GM18870 (cell line): Measurements from ENCODE around the gene VSNL1.

ENCODE experiments used
- ATAC-seq: cut with Tn5 transposase; IDR thresholded peaks from one replicate; pipeline ENCODE4 v1.9.1; 2021; ENCODE audit warnings: moderate library complexity; ENCODE audit not compliant: unreplicated experiment

VSNL1 gene

DNA sequence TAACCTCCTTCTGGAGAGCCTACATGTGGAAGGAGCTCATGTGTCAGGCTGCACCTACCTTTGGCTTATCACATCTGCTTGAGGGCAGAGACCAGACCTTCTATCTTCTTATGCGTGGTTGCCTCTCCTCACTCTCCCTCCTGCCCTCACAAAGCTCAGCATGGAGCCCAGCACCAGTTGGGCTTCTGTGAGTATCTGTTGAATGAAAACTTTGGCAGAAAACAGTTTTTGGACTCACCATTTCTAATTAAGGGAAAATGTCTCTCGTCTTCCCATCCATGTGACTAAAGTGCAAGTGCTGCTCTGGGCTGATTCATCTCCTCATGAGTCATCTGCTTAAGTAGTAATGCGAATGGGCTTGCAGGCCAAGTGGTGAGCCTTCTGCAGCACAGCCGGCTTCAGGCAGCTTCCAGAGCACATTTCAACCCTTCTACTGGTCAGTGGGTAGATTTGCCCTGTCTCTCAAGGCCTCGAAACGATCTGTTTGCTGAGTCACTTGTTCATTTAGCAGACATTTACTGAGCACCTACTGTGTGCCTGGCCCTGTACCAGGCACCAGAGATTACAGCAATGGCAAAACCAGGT is 102.6 kb downstream of the VSNL1 start:
- no peak for ATAC-seq

DNA sequence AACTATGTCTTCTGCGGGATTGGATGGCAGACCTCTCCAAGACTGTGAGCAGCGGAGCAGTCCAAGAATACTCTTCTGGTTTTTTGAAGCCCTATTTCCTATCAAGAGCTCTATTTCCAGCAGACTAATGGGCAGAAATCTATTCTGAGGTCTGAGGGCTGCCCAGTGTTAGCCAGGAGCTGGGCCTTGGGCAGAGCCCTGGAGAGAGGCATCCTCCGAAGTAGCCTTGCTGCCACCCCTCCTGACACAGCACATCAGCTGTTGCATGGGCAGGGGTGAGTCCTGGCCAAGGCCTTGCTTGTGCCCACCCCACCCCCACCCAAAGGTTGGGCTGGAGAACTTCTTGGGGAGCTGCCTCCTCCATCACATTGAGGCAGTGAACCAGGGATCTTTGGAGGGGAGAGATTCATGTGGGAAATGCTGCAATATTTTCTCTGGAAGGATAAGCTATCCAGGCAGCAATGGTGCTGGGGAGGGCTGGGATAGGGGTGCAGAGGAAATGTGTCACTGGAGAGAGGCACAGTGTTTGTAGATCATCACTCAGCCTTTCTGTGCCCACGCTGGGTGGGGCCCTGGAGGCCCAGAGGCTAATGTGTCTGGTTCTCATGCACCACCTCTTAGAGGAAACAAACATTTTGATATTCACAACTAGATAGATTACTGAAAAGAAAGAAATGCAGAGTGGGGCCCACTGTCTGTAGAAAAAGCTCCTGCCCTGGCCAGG is 104.7 kb downstream of the VSNL1 start:
- no peak for ATAC-seq

DNA sequence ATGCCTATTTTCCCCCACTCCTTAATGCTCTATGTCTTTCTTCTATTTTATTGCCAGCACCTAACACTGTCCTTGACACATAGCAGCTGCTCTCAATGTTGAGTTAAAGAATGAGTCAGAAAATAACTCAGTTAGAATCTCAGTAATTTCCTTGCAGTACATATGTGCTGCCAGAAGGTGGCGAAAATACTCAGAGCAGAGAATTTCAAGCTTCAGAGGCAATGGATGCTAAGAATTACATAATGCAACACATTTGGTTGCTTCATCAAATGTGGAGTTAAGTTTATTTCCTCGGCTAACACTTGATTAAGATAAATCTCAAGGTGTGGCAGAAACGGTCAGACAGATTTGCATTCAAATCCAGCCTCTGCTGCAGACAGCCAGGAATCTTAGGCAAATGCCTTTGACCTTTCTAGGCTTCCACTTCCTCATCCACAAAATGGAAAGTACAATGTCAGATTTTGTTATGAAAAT is 105.6 kb downstream of the VSNL1 start:
- peak; percentile 97 for ATAC-seq

DNA sequence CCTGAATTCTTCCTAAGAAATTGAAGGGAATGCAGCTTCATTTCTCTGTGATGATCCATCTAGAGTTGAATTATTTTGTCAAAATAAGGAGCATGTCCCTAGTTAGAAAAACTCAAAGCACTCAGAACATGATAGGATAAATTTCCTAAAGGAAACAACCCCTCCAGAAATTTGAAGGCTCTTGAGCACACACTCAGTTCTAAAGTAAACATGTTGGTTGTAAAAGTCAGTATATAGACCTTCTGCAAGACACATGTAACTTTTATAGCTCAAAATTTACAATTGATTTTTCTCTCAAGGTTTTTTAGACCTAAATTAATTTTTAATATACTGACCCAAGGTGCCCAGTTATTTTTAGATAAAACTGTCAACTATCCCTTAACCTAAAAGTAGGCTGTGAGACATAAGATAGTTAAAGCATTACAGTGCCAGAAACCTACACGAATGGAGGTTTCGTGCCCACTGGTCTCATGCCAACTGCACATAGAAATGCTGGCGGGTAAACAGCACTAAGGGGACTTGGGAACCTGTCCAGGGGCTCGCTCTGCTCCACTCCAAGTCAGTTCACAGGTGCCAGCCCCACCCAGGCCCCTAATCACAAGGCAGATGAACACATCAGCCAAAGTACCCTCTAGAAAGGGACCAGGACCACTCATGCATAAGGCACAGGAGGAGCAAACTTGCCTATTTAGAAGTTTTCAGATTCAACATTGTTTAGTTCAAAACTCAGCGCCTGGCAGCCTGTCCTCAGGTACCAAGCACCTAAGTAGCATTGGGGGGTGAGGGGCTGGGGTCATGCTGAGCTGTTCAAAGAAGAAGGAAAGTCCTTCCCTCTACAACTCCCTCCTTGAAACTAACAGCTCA is 106.6 kb downstream of the VSNL1 start:
- no peak for ATAC-seq

DNA sequence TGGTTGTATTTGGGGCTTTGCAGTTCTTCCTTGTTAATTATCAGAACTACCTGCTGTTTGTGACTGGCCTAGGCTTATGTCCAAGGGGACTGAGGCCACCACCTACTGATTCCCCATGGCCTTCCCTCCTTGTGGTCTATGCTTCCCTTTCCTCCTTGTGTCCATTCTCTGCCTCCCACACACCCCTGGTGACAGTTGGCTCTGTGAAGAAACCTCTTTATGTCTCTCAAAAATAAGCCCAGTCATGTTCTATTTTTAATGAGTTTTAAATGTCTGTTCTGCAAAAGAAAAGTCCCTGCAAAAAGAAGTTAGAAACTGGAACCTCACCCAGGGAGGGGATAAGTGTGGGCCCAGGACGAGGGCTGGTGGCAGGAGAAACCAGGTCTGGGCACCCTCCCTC is 108.1 kb downstream of the VSNL1 start:
- no peak for ATAC-seq

DNA sequence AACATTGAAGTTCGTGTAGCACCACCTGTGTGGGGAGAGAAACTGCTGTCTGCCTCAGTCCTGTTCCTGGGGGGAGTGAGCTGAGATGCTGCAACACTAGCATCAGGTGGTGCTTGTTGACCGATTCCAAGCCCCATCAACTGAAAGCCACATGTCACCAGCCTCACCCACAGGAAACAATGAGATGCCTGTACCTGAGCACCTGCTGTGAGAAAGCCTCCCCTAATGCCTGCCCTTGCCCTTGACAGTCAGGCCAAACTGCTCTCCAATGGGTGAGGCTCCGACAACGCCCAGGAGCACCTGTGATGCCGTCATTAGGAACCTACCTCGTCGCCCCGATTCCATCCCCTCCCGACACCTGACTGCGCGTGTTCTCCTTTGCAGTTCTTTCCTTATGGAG is 108.5 kb downstream of the VSNL1 start:
- no peak for ATAC-seq

DNA sequence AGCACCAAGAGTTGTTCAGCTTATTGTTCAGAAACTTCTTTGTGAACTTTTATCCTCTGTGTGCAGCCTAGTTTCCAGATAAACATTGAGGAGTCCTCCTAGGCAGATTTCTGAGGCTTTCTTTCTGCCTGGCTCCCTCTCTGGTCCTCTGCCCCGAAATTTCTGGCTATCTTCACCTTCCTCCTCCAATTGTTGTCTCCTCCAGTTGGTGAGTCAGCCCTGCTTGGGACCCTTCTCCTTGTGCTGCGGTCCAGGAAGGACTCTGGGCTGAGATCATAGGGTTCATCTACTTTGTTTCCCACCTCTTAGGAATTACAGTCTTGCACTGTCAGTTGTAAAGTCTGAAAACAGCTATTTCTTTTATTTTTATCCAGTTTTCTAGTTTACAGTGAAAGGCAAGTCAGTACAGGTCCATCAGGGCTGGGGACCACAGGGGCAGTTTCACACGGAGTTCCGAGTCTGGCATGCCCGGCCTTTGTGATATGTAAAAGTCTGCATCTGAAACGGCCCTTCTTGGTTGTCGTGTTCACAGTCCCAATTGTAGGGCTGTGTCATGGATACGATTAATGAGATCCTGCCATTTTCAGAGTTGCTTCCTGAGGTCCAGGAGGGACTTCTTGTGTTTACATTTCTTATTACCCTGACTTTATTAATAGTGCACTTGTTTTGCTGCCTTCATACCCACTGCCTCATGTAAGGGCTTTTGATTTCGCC is 112.3 kb downstream of the VSNL1 start:
- no peak for ATAC-seq

DNA sequence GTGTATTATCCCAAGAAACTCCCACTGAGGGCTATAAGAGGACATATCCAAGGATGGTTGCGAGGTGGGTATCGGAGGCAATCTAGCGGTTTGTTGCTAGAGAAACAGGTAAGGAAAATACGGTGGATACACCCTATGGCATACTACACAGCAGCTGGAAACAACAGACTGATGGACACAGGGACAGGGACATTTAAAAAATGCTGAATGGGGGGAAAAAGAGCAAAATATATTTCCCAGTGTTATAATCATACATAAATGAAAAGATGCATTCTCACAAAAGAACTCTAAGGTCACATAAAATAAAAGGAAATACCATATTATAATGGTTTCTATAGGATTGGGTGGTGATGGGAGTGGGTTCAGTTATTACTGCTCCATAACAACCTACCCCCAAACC is 117.3 kb downstream of the VSNL1 start:
- ATAC-seq = peak; percentile 1

DNA sequence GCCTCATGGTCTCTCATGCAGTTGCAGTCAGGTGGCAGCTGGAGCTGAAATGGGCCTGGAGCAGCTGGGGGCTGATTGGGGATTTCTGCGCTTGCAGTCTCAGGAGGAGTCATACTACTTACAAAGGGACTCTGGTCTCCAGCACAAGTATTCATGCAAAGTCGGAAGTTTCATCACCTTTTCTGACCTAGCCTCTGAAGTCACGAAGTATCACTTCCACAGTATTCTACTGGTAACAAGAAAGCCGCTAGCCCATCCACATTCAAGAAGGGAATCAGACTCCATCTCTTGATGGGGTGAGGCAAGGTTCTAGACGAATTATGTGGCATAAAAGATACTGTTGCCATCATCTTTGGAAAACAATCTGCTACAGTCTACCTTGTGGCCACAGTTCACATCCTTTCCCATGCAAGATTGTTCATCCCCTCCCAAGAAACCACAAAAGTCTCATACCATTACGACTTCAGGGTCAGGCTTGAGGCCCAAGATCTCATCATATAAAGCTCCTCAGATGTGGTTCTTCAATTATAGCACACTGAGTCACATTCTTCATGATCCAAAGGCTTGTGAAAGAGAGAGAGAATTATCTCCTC is 117.9 kb downstream of the VSNL1 start:
- peak; percentile 71 for ATAC-seq

DNA sequence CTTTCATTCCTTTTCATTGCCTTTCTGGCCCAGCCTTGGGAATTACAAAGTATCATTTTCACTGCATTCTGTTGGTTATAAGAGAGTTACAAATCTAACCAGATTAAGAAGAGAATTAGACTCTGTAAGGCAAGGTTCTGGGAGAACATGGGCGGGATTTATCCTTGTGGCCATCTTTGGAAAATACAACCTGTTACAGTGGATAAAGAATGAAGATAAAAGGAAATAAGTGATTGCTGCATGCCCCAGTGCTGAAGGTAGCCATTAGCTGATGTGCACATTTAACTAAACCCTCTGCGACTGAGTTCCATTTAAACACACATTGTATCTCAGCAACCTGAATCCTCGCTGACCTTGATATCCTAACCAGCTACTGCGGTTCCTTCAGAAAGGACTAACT is 119.7 kb downstream of the VSNL1 start:
- no peak for ATAC-seq

DNA sequence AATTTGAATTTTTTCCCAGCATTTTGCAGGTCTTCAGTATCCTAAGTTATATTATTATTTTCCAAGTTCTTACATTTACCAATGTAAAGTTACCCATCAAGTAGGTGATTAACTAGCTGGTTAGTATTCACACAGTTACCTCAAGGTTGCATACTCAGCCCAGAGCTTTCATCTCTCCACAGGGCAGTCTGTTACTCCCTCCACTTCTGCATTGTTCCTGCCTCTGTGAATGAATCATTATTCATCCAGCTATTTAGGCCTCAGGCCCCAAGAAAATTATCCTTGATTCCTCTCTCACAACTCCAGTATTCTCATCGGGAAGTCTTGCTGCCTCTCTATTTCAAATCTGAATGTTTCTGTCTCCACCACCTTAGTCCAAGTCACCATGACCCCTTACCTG is 121.0 kb downstream of the VSNL1 start:
- ATAC-seq = no peak

DNA sequence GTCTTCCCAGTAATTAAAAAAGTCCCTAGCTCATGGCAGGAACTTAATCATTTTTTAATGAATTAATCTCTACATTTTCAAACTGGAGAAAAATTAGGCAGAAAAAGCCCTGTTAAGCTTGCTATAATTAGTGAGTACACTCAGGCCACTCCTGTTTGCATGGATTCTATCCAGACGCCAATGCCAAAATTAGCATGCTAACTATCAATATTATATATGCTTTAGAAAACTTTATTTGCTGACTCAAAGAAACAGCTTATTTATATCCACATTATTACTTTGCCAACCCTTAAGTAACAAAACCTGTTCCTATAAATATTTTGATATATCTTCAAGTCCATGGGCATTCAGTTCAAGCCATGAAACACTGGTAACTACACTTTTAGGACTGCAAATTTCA is 122.2 kb downstream of the VSNL1 start:
- ATAC-seq = no peak

DNA sequence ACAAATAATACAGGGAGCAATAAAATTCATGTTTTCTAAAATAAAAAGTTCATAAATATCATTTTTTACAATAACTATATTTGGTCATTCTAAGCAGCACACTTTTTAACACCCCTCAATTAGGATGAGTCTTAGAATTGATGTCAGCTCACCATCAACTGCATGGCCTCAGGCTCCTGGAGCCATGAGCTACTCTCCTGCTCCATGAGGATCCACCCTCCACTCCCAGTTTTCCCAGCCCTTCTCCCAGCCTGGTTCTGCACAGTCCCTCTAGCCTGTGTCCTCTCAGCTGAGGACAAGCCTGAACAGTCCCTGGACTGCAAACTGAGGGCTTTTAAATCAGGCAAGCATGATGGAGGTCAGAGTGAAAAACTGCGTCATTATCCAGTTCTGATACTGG is 124.0 kb downstream of the VSNL1 start:
- no peak for ATAC-seq

DNA sequence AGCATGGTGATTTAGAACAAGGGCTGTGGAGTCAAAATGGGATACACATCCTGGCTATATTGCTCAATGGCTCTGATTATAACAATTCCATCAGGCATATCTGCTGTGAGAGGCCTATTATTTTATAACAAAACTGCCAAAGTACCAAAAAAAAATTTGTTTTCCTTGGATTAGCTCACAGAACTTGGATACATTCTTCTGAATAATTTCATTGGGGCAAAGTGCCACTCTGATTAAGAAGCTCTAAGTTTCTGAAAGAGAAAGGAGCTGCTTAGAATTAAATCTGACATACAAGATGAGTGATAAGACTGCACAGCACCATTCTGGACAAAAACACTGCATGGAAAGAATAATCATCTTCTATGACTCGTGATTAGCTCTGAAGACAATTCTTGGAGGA is 127.4 kb downstream of the VSNL1 start:
- no peak for ATAC-seq

DNA sequence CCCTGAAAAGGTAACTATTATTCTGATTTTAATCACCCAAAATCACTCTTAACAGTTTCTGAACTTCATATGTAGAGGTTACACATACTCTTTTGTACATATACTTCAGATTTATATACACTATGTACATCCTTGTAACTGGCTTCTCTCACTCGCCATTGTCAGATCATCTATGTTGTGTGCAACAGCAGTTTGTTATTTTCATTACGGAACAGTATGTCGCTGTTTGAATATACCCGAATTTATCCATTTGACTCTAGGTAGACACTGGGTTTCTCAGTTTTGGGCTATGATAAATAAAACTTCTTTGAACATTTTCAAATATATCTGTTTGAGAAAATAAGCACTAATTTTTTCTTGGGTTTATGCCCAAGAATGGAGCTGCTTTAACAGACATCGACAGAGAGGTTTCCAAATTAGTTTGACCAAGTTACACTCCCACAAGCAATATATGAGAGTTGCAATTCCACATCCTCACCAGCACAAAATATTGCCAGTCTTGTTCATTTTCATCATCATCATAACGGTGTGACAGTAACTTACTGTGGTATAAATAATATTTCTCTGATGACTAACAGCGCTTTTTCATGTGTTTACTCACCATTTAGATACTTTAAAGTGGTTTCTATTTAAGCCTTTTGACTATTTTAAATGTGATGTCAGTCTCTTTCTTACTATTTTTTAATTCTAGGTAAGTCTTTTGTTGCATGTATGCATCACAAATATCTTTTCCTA is 132.3 kb downstream of the VSNL1 start:
- no peak for ATAC-seq

DNA sequence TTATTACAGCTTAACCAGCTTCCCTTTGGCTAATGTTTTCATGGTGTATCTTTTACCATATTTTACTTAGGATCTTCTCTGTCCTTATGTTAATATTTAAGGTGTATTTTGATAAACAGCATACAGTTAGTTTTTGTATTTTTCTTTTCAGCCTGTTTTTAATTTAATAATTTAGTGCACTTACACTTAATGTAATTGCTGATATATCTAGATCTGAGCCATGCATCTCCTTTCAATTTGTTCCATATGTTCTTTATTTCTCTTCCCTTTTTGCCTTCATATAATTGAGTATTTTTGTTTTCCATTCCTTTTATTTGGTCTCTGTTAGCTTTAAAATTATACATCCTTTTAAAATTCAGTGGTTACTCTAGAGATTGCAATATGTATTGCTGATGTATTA is 134.3 kb downstream of the VSNL1 start:
- ATAC-seq = no peak

DNA sequence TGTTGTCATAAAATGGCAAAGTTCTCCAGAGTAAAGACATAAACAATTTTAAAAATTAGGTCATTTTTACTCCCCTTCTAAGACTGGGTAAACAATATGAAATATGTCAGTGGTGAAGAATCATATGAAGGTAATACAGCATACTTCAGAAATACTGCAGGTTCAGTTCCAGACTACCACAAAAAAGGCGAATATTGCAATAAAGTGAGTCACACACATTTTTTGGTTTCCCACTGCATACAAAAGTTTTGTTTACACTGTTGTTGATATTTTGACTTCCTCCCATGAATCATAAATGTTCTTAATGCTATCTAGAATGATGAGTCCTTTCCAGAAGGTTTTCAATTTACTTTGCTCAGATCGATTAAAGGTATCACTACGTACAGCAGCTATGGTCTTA is 139.6 kb downstream of the VSNL1 start:
- no peak for ATAC-seq

DNA sequence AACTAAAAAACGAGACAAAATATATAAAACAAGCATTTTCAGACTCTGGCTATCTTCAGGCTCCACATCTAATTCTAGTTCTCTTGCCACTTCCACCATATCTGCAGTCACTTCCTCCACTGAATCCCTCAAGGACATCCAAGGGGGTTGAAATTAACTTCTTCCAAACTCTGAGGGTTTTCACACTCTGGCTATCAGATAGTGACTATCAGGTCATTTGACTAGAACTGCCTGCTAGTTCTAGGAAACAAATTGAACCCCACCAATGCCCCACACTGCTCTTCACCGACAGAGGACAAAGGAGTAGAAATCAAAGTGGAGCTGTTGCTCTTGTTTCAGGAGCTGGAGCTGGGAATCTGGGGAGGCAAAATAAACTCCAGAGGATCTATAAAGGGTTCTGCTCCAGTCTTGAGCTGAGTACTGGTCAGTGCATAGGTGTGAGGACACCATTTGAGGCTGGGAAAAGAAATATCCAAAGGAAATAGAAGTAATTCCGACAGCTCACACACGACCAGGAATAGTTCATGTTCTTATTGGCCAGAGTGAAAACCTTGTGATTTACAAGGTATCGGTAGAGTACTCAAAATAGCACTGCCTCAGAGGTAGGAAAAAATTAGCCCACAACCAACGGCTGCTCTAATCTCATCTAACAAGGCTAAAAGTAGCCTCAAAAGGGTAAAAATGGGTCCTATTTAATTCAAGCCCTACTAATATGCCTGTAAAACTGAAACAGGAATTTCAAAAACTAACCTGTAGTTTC is 141.8 kb downstream of the VSNL1 start:
- no peak for ATAC-seq

DNA sequence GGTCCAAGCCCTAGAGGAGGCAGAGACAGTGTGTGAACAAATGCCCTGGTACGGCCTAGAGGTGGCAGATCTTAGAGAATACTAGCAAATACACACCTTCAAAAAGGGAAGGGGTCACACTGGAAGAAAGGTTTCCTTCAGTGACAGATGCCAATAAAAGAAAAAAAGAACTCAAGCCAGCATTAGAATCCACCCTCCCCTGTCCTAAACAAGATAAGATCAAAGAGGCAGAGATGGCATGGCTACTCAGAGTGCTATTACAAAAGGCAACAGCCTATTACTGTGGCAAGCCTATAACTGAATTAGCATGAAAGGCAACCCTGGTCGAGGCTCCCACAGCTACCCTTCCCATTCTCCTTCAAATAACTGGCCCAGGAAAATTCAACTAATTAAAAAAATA is 143.5 kb downstream of the VSNL1 start:
- ATAC-seq = no peak

DNA sequence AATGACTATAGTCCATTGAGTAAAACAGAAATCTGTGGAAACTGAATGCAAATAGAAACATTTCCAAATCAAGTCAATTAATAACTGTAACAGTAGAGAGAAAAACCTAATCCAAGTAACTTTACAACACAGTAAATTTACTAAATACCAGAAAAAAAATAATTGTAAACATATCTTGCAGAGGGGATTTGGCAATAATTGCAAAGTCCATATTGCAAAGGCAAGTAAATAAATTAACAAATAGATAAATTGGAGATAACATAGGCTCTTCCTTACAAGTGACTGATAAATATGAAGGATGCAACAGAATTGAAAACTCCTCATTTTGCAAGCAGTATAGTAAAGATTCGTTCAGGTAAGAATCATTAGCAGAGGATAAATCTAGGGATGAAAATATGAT is 148.1 kb downstream of the VSNL1 start:
- no peak for ATAC-seq
